ENCODE data around the gene TOMM5.

GRCh38 chr9:37596504-37596903 lies 4.1 kb upstream of the TOMM5 start:
- TF ChIP-seq EZH2 (optimal IDR thresholded peaks at IDR 0.05; ENCODE audit: low read depth, low read length) (no peak), CTCF (IDR thresholded peaks at IDR 0.05; ENCODE audit: low read length) (no peak)
